Measurements from ENCODE around the gene SPACA7.

SPACA7 gene

GRCh38 chr13:112469071-112469745 is 93.1 kb downstream of the SPACA7 start:
- DNase-seq = no peak

GRCh38 chr13:112473818-112474217 is 97.7 kb downstream of the SPACA7 start:
- DNase-seq = no peak

- DNase-seq = no peak
Measured at GRCh38 chr13:112474869-112475268, 98.7 kb downstream of the SPACA7 start.

- DNase-seq = no peak
Measured at GRCh38 chr13:112475889-112476288, 99.7 kb downstream of the SPACA7 start.

GRCh38 chr13:112477070-112477619 is 101.0 kb downstream of the SPACA7 start:
- no peak for DNase-seq

GRCh38 chr13:112479389-112479788 is 103.2 kb downstream of the SPACA7 start:
- no peak for DNase-seq

- no peak for DNase-seq
Measured at GRCh38 chr13:112481458-112481857, 105.3 kb downstream of the SPACA7 start.

GRCh38 chr13:112483299-112483698 is 107.1 kb downstream of the SPACA7 start:
- DNase-seq = no peak
